Choroid plexus epithelial cell (primary cell): Measurements from ENCODE around the gene MUC7.
A peak's percentile ranks its signal among the peaks of the same experiment; 100 is the strongest.

Experiments used
- DNase-seq: peaks from one replicate; pipeline ENCODE4 v3.0.0-alpha.2; 2010; ENCODE audit warnings: low read depth
- H3K4me3 ChIP-seq: 2 replicates; pipeline ENCODE4 v1.5.1; 2011; ENCODE audit warnings: low read depth, mild to moderate bottlenecking, control low read depth, low read length, moderate library complexity
- TF ChIP-seq, protein P1 (sequence below): conservative IDR thresholded peaks from 2 replicates; pipeline ENCODE4 v1.5.1; 2011; ENCODE audit warnings: low read depth, mild to moderate bottlenecking, control low read depth, inconsistent platforms, low read length, moderate library complexity

Gene MUC7

GRCh38 chr4:70522626-70523025 lies 50.6 kb downstream of the MUC7 start:
- no peak overlapping the region for H3K4me3 ChIP-seq
- TF ChIP-seq, protein P1, sequence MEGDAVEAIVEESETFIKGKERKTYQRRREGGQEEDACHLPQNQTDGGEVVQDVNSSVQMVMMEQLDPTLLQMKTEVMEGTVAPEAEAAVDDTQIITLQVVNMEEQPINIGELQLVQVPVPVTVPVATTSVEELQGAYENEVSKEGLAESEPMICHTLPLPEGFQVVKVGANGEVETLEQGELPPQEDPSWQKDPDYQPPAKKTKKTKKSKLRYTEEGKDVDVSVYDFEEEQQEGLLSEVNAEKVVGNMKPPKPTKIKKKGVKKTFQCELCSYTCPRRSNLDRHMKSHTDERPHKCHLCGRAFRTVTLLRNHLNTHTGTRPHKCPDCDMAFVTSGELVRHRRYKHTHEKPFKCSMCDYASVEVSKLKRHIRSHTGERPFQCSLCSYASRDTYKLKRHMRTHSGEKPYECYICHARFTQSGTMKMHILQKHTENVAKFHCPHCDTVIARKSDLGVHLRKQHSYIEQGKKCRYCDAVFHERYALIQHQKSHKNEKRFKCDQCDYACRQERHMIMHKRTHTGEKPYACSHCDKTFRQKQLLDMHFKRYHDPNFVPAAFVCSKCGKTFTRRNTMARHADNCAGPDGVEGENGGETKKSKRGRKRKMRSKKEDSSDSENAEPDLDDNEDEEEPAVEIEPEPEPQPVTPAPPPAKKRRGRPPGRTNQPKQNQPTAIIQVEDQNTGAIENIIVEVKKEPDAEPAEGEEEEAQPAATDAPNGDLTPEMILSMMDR = no peak
- DNase-seq = no peak

GRCh38 chr4:70530997-70531396 lies 59.0 kb downstream of the MUC7 start:
- TF ChIP-seq, protein P1 = no peak
- H3K4me3 ChIP-seq = no peak overlapping the region
- no peak for DNase-seq

DNA sequence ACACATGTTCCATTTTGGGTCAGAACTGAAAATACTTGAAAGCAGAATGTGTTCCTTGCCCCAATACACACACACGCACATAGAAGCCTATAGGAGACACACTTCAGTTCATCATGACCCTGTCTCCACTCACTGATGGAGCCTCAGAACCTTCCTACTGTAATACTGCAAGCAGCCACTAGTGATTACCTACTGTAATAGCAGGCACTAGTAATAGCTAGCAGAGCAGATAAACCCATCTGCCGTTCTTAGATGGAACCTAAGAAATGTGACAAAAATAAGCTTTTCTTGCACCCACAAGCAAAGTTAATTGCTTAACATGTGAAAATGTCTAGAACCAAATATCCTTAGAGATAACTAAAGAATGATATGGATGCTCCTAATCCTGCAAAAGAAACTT lies 60.0 kb downstream of the MUC7 start:
- TF ChIP-seq, protein P1 = no peak
- no peak overlapping the region for H3K4me3 ChIP-seq

More for the DNA sequence above, 60.0 kb downstream of the MUC7 start:
- peak; percentile 5 for DNase-seq
